HepG2 (cell line): Measurements from ENCODE around the gene TUBA4A. TPM values are rescaled to one million over a fixed set of nuclear protein-coding genes. Genes with fewer than 3 reads are reported as not detected.

Experiments used
- CBX5 ChIP-seq: sonication (generic); formaldehyde crosslinking; IDR thresholded peaks from 2 replicates; pipeline ENCODE4 v1.4.0; 2020; ENCODE audit warnings: missing genetic modification reagents, borderline replicate concordance
- FOXK1 ChIP-seq: sonication (generic); formaldehyde crosslinking; IDR thresholded peaks from 2 replicates; pipeline ENCODE4 v1.4.0; 2020; ENCODE audit warnings: low read depth, missing genetic modification reagents, borderline replicate concordance
- GATAD2A ChIP-seq: IDR thresholded peaks from 2 replicates; pipeline ENCODE4 v1.6.1; 2016
- MEIS2 ChIP-seq: sonication (generic); formaldehyde crosslinking; IDR thresholded peaks from 2 replicates; pipeline ENCODE4 v1.9.0; 2021; ENCODE audit warnings: mild to moderate bottlenecking, missing genetic modification reagents
- MZF1 ChIP-seq: sonication (generic); formaldehyde crosslinking; IDR thresholded peaks from 2 replicates; pipeline ENCODE4 v1.8.1; 2023; ENCODE audit warnings: mild to moderate bottlenecking, missing genetic modification reagents, borderline replicate concordance
- NBN ChIP-seq: fragments of 450-650 bp; conservative IDR thresholded peaks from 2 replicates; pipeline ENCODE4 v1.6.1; 2017
- POLR2AphosphoS5 ChIP-seq: IDR thresholded peaks from 2 replicates; pipeline ENCODE4 v1.6.1; 2012; ENCODE audit warnings: low read depth, low read length
- PTBP1 ChIP-seq: fragments of 200-400 bp; formaldehyde crosslinking; IDR thresholded peaks from 2 replicates; pipeline ENCODE4 v1.6.1; 2018; ENCODE audit warnings: low read length, low read depth; ENCODE audit not compliant: poor library complexity, severe bottlenecking
- REXO4 ChIP-seq: sonication (generic); formaldehyde crosslinking; IDR thresholded peaks from 2 replicates; pipeline ENCODE4 v1.8.0; 2022; ENCODE audit warnings: missing genetic modification reagents, mild to moderate bottlenecking, borderline replicate concordance
- SSRP1 ChIP-seq: IDR thresholded peaks from 2 replicates; pipeline ENCODE4 v1.6.1; 2016; ENCODE audit warnings: control low read depth
- ZNF235 ChIP-seq: sonication (generic); formaldehyde crosslinking; IDR thresholded peaks from 2 replicates; pipeline ENCODE4 v1.8.1; 2023; ENCODE audit warnings: mild to moderate bottlenecking, missing genetic modification reagents, borderline replicate concordance
- ZNF296 ChIP-seq: sonication (generic); formaldehyde crosslinking; conservative IDR thresholded peaks from 2 replicates; pipeline ENCODE4 v1.5.0; 2020; ENCODE audit warnings: mild to moderate bottlenecking, missing genetic modification reagents
- ZNF761 ChIP-seq: sonication (generic); formaldehyde crosslinking; conservative IDR thresholded peaks from 2 replicates; pipeline ENCODE4 v1.4.0; 2020; ENCODE audit warnings: mild to moderate bottlenecking, missing genetic modification reagents
- polyA plus RNA-seq, 8 experiments: library from polyadenylated mRNA; depleted of rRNA in 3 of 8; stranded (reverse) in 7 of 8; unstranded in 1 of 8; fragments of >200 nt; fragmentation: Illumina TruSeq in 4 of 8; extraction: Trizol in 4 of 8; gene quantifications; 2 replicates each; pipeline versions ENCODE4 v1.2.1 to v1.2.3, GENCODE V29; 2011 to 2016; ENCODE audit warnings: low read depth in 4 of 8, missing spikeins in 1 of 8, mixed read lengths in 1 of 8; ENCODE audit not compliant: insufficient read depth in 1 of 8
- total RNA-seq, 5 experiments: library from RNA; depleted of rRNA; stranded (reverse); fragments of >200 nt; fragmentation: Illumina TruSeq; extraction: Trizol; gene quantifications; 2 replicates each; pipeline ENCODE4 v1.2.3, GENCODE V29; 2016; ENCODE audit warnings: low read depth in 1 of 5
- TF ChIP-seq, protein P1 (sequence below): sonication (generic); formaldehyde crosslinking; IDR thresholded peaks from 2 replicates; pipeline ENCODE4 v1.5.1; 2020; ENCODE audit warnings: mild to moderate bottlenecking, missing genetic modification reagents, borderline replicate concordance
- TF ChIP-seq, protein P2 (sequence below): sonication (generic); formaldehyde crosslinking; IDR thresholded peaks from 2 replicates; pipeline ENCODE4 v1.4.0; 2020; ENCODE audit warnings: missing genetic modification reagents, borderline replicate concordance
- TF ChIP-seq, protein P3 (sequence below): IDR thresholded peaks from 2 replicates; pipeline ENCODE4 v1.6.1; 2016; ENCODE audit warnings: missing compliant biosample characterization, missing genetic modification reagents, borderline replicate concordance

TUBA4A gene
- total and polyA plus RNA-seq, 2 of the 13 experiments (the other 11 are each of a cell fraction or from before 2014, with no cell fraction given) = 1.3 to 12.7 TPM

DNA sequence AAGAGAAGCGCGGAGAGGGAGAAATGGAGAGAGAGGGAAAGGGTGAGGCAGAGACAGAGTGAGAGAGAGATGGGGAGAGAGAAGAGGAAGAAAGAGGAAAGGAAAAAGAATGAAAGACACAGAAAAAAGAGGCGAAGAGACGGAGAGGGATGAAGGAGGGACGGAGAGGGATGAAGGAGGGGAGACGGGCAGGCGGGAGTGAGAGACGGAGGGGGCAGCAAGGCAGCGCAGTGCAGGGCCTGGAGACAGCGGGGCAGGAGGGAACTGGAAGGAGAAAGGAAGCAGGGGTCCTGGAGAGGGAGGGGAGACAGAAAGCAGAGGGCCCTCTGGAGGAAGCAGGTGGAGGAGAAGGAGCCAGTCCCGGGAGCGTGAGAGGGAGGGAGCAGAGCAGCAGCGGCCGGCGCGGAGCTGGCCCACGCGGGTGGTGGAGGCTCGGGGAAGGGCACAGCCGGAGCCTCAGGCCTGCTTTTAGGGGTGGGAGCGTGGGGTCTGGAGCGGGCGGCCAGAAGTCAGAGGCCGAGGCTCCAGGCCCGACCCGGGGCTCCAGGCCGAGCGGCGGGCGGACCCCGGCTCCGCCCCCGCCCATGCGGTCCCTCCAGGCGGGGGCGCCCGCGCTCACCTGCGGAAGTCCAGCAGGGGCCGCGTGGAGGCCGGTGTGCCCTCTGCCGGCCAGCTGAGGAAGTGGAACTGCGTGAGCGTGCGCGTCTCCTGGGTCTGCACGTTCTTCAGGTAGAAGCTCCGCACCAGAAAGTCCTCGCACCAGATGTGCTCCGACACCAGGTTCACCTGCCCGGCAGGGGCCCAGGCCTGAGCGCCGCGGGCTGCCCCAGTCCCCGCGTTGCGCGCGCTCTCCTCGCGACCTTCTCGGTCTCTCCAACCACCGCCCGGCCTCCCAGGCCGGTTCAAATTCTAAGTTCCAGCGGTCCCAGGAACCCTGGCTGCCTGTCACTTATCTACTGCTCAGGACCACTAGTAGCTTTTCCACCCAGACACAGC is 40.9 kb upstream of the TUBA4A start (continued):
- TF ChIP-seq, protein P1, sequence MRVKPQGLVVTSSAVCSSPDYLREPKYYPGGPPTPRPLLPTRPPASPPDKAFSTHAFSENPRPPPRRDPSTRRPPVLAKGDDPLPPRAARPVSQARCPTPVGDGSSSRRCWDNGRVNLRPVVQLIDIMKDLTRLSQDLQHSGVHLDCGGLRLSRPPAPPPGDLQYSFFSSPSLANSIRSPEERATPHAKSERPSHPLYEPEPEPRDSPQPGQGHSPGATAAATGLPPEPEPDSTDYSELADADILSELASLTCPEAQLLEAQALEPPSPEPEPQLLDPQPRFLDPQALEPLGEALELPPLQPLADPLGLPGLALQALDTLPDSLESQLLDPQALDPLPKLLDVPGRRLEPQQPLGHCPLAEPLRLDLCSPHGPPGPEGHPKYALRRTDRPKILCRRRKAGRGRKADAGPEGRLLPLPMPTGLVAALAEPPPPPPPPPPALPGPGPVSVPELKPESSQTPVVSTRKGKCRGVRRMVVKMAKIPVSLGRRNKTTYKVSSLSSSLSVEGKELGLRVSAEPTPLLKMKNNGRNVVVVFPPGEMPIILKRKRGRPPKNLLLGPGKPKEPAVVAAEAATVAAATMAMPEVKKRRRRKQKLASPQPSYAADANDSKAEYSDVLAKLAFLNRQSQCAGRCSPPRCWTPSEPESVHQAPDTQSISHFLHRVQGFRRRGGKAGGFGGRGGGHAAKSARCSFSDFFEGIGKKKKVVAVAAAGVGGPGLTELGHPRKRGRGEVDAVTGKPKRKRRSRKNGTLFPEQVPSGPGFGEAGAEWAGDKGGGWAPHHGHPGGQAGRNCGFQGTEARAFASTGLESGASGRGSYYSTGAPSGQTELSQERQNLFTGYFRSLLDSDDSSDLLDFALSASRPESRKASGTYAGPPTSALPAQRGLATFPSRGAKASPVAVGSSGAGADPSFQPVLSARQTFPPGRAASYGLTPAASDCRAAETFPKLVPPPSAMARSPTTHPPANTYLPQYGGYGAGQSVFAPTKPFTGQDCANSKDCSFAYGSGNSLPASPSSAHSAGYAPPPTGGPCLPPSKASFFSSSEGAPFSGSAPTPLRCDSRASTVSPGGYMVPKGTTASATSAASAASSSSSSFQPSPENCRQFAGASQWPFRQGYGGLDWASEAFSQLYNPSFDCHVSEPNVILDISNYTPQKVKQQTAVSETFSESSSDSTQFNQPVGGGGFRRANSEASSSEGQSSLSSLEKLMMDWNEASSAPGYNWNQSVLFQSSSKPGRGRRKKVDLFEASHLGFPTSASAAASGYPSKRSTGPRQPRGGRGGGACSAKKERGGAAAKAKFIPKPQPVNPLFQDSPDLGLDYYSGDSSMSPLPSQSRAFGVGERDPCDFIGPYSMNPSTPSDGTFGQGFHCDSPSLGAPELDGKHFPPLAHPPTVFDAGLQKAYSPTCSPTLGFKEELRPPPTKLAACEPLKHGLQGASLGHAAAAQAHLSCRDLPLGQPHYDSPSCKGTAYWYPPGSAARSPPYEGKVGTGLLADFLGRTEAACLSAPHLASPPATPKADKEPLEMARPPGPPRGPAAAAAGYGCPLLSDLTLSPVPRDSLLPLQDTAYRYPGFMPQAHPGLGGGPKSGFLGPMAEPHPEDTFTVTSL (CRISPR knock-in tag) = no peak
- TF ChIP-seq MZF1 (CRISPR knock-in tag) = no peak; the same call in 1 of the 2 replicates
- TF ChIP-seq CBX5 (CRISPR knock-in tag) = peak; percentile 86; the same call in 1 of the 2 replicates
- TF ChIP-seq ZNF235 (CRISPR knock-in tag) = no peak; the same call in none of the 2 replicates
- TF ChIP-seq NBN = 0 out of 2 replicates have a peak, but pooled peaks have one; percentile 45
- TF ChIP-seq, protein P2, sequence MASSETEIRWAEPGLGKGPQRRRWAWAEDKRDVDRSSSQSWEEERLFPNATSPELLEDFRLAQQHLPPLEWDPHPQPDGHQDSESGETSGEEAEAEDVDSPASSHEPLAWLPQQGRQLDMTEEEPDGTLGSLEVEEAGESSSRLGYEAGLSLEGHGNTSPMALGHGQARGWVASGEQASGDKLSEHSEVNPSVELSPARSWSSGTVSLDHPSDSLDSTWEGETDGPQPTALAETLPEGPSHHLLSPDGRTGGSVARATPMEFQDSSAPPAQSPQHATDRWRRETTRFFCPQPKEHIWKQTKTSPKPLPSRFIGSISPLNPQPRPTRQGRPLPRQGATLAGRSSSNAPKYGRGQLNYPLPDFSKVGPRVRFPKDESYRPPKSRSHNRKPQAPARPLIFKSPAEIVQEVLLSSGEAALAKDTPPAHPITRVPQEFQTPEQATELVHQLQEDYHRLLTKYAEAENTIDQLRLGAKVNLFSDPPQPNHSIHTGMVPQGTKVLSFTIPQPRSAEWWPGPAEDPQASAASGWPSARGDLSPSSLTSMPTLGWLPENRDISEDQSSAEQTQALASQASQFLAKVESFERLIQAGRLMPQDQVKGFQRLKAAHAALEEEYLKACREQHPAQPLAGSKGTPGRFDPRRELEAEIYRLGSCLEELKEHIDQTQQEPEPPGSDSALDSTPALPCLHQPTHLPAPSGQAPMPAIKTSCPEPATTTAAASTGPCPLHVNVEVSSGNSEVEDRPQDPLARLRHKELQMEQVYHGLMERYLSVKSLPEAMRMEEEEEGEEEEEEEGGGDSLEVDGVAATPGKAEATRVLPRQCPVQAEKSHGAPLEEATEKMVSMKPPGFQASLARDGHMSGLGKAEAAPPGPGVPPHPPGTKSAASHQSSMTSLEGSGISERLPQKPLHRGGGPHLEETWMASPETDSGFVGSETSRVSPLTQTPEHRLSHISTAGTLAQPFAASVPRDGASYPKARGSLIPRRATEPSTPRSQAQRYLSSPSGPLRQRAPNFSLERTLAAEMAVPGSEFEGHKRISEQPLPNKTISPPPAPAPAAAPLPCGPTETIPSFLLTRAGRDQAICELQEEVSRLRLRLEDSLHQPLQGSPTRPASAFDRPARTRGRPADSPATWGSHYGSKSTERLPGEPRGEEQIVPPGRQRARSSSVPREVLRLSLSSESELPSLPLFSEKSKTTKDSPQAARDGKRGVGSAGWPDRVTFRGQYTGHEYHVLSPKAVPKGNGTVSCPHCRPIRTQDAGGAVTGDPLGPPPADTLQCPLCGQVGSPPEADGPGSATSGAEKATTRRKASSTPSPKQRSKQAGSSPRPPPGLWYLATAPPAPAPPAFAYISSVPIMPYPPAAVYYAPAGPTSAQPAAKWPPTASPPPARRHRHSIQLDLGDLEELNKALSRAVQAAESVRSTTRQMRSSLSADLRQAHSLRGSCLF (CRISPR knock-in tag) = no peak
- TF ChIP-seq, protein P3, sequence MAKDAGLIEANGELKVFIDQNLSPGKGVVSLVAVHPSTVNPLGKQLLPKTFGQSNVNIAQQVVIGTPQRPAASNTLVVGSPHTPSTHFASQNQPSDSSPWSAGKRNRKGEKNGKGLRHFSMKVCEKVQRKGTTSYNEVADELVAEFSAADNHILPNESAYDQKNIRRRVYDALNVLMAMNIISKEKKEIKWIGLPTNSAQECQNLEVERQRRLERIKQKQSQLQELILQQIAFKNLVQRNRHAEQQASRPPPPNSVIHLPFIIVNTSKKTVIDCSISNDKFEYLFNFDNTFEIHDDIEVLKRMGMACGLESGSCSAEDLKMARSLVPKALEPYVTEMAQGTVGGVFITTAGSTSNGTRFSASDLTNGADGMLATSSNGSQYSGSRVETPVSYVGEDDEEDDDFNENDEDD (CRISPR knock-in tag) = peak; percentile 86
- peak; percentile 82 for TF ChIP-seq GATAD2A (CRISPR knock-in tag)
- TF ChIP-seq ZNF761 (CRISPR knock-in tag) = peak; percentile 95
- TF ChIP-seq MEIS2 (CRISPR knock-in tag) = peak; percentile 73; the same call in 1 of the 2 replicates
- no peak; the same call in 1 of the 2 replicates for TF ChIP-seq REXO4 (CRISPR knock-in tag)
- TF ChIP-seq ZNF296 (CRISPR knock-in tag) = no peak
- TF ChIP-seq POLR2AphosphoS5 = peak; percentile 50; the same call in 1 of the 2 replicates
- 0 out of 2 replicates have a peak, but pooled peaks have one; percentile 59 for TF ChIP-seq SSRP1
- peak; percentile 61; the same call in 1 of the 2 replicates for TF ChIP-seq FOXK1 (CRISPR knock-in tag)
- TF ChIP-seq PTBP1 = no peak
